ENCODE results near the gene EVA1C. TPM values are rescaled to one million over a fixed set of nuclear protein-coding genes. Genes with fewer than 3 reads are reported as not detected.

The EVA1C gene
- total RNA-seq, 1 experiment from 2014 or later: 0.98 TPM

- H3K18ac ChIP-seq (ENCODE audit: insufficient read length, low read depth, low read length): no peak overlapping the region
- no peak overlapping the region for H2BK5ac ChIP-seq (ENCODE audit: insufficient read length, low read length)
- H2BK12ac ChIP-seq (ENCODE audit: insufficient read length, low read depth, low read length): no peak overlapping the region
- no peak overlapping the region for H3K9ac ChIP-seq (ENCODE audit: extremely low read depth, insufficient read length, low read length)
- H4K20me1 ChIP-seq (ENCODE audit: control insufficient read depth, insufficient read depth, insufficient read length): no peaks in the 10 kb centered on the region
- H3K27me3 ChIP-seq (ENCODE audit: insufficient read depth, low read length): no peaks in the 10 kb centered on the region
- no peak overlapping the region for H3K27ac ChIP-seq (ENCODE audit: insufficient read length, low read depth, low read length)
- peak overlapping the region in 2 of 3 experiments; percentile 17 to 89; a peak in 2 of 7 replicates for H3K27ac Mint-ChIP-seq
- no peaks in the 10 kb centered on the region for H3K9me3 ChIP-seq (ENCODE audit: control insufficient read depth, low read depth, low read length)
- H3K4me1 ChIP-seq (ENCODE audit: insufficient read depth, low read length): no peaks in the 10 kb centered on the region
- H3K79me2 ChIP-seq (ENCODE audit: insufficient read depth, low read length): no peaks in the 10 kb centered on the region
- H3K36me3 Mint-ChIP-seq (ENCODE audit: insufficient read depth in 1 of 3, low read depth in 3 of 3): peaks cover 0 to 2% (median under 1%) of the 10 kb centered on the region in 3 experiments; a peak in 5 of 7 replicates
- no peak overlapping the region for H4K8ac ChIP-seq (replicated peaks; ENCODE audit: insufficient read length, low read depth, low read length)
- TF ChIP-seq CTCF (conservative IDR thresholded peaks at IDR 0.05): no peak
- no peaks in the 10 kb centered on the region for H3K79me1 ChIP-seq (ENCODE audit: insufficient read depth, low read depth, low read length, poor library complexity, severe bottlenecking)
- WGBS (ENCODE audit: extremely low coverage, insufficient read length, low lambda C conversion rate): no CpG with 5 or more reads among the region's 7 CpGs
- H2BK120ac ChIP-seq (ENCODE audit: low read depth, low read length, poor library complexity, severe bottlenecking): no peak overlapping the region
- no peak overlapping the region for H2AFZ ChIP-seq (ENCODE audit: low read length)
- DNase-seq: peak; percentile 63
- H3K4me1 Mint-ChIP-seq: peaks cover 26 to 38% of the 10 kb centered on the region in 2 experiments
- no peak overlapping the region for H3K4ac ChIP-seq (ENCODE audit: low read depth, low read length)
- H3K9me3 Mint-ChIP-seq: peaks cover 0 to 4% of the 10 kb centered on the region in 2 experiments; a peak in 3 of 5 replicates
- no peaks in the 10 kb centered on the region for H3K27me3 Mint-ChIP-seq (ENCODE audit: low read depth)
- H4K5ac ChIP-seq (ENCODE audit: insufficient read length, low read depth, low read length): no peak overlapping the region
- no peak overlapping the region for H4K91ac ChIP-seq (ENCODE audit: insufficient read length, low read depth, low read length)
- H3K14ac ChIP-seq (ENCODE audit: insufficient read depth, low read length): no peak overlapping the region
- no peak overlapping the region for H2BK20ac ChIP-seq (ENCODE audit: low read depth, low read length, poor library complexity, severe bottlenecking)
- H3K4me3 Mint-ChIP-seq: no peak overlapping the region
- no peak overlapping the region for H3T11ph ChIP-seq (ENCODE audit: low read length)
- no peak overlapping the region for H3K23ac ChIP-seq (ENCODE audit: insufficient read length, low read depth, low read length)
- no peak overlapping the region for H2AK5ac ChIP-seq (ENCODE audit: insufficient read length, low read length)
- no peak overlapping the region for H2BK15ac ChIP-seq (ENCODE audit: low read depth, low read length)
- no peaks in the 10 kb centered on the region for H3K23me2 ChIP-seq (ENCODE audit: insufficient read length, low read depth, low read length, poor library complexity, severe bottlenecking)
- H3K4me2 ChIP-seq (ENCODE audit: insufficient read depth, insufficient read length, low read length): no peak overlapping the region
- H3K56ac ChIP-seq (ENCODE audit: insufficient read length, low read depth, low read length): no peak overlapping the region
Measured at GRCh38 chr21:32525282-32525681, 112.8 kb downstream of the EVA1C start.
